Astrocyte of the hippocampus (primary cell): ENCODE results near the gene NOVA1.
A peak's percentile ranks its signal among the peaks of the same experiment; 100 is the strongest.
"Not testable (repeated sequence)": the region's sequence is repeated elsewhere in the genome, so short reads cannot be mapped to it uniquely, and the experiment has no call there.

Source experiments
- DNase-seq: peaks from one replicate; pipeline ENCODE4 v3.0.0; 2011; ENCODE audit warnings: low read depth, low spot score

NOVA1 gene, protein sequence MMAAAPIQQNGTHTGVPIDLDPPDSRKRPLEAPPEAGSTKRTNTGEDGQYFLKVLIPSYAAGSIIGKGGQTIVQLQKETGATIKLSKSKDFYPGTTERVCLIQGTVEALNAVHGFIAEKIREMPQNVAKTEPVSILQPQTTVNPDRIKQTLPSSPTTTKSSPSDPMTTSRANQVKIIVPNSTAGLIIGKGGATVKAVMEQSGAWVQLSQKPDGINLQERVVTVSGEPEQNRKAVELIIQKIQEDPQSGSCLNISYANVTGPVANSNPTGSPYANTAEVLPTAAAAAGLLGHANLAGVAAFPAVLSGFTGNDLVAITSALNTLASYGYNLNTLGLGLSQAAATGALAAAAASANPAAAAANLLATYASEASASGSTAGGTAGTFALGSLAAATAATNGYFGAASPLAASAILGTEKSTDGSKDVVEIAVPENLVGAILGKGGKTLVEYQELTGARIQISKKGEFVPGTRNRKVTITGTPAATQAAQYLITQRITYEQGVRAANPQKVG

DNA sequence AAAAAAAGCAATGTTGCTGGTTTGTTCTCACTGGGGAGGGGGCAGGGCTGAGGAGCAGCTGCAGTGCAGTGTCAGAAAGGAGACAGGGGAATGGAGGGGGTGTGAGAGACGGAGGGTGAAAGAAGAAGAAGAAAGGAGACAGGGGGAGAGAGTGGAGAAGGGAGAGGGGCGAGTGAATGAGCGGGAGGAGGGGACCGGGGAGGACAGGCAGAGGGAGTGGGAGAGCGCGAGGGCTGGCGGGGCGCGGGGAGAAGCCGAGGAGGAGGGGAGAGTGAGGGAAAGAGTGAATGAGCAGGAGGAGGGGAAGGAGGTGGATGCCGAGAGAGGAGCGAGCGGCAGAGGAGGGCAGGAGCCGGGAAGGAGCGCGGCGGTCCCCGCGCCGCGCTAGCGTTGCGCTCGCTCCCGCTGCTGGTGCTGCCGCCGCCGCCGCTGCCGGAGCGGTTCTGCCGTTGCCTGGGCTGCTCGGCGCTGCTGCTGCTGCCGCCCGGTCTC, at the start of gene NOVA1:
Gene NOVA1, minus strand, starts transcription at position 445 of the 492 bp plus-strand sequence. CDS start 597 bp downstream, outside the sequence.
- no peak for DNase-seq

DNA sequence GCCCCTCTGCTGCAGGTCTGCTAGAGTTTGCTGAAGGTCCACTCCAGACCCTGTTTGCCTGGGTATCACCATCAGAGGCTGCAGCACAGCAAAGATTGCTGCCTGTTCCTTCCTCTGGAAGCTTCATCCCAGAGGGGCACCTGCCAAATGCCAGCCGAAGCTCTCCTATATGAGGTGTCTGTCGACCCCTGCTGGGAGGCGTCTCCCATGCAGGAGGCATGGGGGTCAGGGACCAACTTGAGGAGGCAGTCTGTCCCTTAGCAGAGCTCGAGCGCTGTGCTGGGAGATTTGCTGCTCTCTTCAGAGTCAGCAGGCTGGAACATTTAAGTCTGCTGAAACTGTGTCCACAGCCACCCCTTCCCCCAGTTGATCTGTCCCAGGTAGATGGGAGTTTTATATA, 47.2 kb upstream of the NOVA1 start:
- DNase-seq = not testable (repeated sequence)

DNA sequence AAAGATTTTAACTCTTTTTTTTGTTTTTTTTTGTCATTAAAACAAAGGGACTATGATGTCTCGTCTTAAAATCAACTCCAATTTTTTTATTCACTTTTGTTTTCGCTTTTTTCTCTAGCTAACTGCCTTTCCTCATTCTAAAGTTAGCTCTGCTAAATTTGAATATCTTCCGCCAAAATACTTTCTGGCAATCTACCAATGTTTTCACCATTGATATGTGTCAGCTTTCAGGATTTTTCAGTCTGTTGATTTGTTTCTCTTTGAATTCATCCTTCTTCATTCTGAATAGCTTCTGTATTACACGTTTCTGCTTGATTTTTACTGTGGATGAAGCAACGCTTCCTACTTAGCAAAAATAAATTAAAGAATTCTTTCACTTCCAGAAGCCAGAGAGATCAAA, 38.7 kb upstream of the NOVA1 start:
- peak; percentile 55 for DNase-seq

DNA sequence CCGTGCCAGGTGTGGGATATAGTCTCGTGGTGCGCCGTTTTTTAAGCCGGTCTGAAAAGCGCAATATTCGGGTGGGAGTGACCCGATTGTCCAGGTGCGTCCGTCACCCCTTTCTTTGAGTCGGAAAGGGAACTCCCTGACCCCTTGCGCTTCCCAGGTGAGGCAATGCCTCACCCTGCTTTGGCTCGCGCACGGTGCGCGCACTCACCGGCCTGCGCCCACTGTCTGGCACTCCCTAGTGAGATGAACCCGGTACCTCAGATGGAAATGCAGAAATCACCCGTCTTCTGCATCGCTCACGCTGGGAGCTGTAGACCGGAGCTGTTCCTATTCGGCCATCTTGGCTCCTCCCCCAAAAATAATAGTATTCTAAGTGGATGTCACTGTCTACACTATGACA, 37.1 kb upstream of the NOVA1 start:
- not testable (repeated sequence) for DNase-seq

DNA sequence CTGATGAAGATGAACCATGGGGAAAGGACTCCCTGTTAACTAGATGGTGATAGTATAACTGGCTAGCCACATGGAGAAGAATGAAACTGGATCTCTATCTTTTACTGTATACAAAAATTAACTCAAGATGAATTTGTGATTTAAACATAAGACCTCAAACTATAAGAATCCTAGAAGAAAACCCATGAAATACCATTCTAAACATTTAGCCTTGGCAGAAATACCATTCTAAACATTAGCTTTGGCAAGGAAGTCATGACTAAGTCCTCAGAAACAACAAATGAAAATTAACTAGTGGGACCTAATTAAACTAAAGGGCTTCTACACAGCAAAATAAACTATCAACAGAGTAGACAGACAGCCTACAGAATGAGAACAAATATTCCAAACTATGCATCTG, 28.4 kb upstream of the NOVA1 start:
- no peak for DNase-seq

DNA sequence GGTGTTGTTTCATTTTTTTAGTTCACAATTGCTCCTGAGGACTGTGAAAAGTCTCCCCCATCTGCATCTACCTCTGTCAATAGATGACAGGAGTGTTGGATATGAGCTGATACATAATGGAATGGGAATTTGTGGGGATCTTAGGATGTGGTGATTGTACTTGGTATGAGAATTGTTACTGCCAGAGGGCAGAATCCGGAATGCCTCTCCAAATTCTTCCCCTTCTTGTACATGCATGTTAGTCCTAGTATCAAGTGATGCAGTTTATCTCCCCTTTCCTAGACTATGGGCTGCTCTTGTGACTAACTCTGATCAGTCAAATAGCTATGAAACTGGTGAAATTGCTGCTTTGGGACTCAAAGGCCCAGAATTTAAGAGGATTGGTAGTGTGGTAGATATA, 24.8 kb upstream of the NOVA1 start:
- DNase-seq = no peak

DNA sequence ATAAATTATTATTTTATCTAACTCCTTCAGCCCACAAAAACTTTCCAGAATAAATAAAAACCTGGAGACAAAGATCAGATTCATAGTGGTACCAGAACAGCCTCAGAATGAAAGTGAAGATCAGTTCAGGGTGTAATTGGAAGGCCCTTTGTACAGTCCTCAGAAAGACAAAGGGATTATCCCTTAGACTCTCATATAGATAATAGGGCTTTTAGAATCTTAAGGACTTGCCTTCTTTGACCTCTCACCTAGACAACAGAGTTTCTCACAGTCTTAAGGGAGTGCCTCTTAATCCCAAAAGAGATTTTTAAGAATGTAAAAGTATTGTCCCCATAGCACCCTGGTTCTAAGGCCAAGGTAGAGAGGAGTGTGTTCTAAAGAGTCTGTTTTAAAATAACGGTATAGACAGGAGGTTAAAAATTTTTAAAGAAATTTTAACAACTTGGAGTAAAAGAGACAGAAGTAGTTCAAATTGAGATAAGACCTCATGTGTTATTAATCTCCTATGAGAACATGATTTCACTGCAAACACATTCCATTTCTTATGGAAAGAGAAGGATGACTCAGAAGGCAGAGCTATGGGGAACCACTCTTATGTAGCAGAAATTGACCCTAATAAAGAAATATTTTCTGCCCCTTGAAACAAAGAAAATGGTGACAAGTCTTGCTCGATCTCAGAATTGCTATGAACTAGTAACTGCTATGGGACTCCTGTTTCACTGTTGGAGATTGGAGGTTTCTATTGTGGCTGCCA, 24.2 kb upstream of the NOVA1 start:
- peak; percentile 10 for DNase-seq

DNA sequence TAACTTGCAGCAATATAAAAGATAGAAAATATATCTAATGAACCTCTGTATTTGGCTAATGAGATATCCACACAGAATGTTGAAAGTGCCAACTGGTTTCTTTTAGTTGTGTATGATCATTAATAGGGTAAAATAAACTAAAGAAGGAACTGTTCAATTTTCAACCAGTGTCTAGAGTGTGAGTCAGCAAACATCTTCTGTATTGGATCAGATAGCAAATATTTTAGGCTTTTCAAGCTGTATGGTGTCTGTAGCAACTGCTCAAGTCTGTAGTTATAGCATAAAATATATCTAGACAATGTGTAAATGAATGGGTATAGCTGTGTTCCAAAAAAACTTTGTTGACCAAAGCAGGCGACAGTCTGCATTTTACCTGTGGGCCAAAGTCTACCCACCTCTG, 23.5 kb upstream of the NOVA1 start:
- no peak for DNase-seq

DNA sequence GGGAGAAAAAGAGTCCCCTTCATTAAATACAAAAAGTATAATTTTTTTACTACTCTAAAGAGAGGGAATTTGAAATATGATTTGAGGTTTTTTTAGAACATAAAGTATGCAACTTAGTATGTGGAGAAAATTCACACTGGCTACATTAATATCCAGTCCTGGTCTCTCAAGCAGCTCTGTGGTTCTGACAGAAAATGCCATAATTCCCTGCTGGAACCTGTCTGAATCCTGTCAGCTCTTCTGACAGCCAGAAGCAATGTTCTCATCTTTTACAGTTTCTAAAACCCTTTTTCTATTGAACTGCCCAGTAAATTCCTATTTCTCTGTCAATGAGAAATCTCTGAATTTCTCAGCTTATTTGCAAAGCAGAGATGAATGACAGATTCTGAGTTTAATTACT, 13.4 kb upstream of the NOVA1 start:
- DNase-seq = no peak

DNA sequence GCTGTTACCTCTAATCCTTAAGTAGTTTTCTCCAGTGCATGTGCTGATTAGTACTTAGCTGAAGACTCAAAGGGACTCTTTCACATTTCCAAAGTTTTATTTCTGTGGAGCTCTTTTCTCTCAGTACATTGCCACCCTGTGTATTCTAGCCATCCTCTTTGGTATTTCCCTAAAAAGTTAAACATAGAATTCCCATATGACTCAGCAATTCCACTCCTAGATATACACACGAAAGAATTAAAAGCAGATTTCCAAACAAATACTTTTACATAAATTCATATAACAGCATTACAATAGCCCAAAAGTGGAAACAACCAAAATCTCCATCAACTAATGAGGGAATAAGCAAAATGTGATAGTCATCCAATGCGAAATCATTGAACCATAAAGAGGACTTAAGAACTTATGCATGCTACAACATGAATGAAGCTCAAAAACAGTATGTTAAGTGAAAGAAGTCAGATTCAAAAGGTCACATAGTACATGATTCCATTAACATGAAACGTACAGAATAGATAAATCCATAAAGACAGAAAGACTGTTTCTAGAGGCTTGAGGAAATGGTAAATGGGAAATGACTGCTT, 9.0 kb upstream of the NOVA1 start:
- no peak for DNase-seq

DNA sequence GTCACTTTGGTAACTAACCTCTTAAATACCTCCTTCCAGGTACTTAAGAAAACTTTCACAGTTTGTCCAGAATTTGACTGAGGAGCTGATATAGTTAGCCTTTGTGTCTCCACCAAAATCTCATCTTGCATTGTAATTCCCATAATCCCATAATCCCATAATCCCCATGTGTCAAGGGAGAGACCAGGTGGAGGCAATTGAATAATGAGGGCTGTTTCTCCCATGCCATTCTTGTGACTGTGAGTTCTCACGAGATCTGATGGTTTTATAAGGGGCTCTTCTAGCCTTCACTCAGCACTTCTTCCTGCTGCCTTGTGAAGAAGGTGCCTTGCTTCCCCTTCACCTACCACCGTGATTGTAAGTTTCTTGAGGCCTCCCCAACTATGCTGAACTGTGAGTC, 7.8 kb upstream of the NOVA1 start:
- no peak for DNase-seq

DNA sequence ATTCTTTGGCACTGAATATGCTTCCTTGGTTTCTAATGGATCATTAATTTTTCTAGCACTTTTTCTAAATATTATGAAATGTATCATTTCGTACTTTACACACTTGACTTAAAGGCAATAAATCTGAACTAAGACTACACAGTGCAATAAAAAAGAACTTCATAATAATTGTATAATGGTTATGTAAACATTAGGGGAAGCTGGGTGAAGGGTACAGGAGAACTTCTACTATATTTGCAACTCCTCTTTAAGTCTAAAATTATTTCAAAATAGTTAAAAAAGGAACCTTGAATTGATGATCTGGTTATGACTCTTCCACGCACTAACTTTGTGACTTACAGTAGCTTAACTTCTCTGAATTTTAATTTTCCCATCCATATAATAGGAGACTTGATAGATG, 5.1 kb upstream of the NOVA1 start:
- DNase-seq = no peak

DNA sequence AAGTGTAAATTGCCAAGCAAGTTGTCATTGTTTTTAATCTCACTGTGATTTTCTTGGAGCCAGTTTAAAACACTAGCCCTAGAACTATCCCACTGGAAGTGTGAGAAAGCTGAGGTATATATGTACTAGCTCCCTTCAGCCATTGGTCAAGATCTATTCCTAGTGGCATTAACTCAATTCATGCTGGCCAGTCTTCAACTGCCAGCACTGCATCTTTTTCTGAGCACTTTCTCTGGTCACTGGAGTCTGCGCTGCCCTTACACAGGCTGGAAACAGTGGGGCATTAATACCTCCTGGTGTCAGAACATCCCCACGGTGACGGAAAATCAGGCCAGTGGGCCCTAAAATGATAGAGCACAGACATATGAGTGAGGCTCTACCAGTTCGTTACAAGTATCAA, 4.0 kb upstream of the NOVA1 start:
- no peak for DNase-seq

DNA sequence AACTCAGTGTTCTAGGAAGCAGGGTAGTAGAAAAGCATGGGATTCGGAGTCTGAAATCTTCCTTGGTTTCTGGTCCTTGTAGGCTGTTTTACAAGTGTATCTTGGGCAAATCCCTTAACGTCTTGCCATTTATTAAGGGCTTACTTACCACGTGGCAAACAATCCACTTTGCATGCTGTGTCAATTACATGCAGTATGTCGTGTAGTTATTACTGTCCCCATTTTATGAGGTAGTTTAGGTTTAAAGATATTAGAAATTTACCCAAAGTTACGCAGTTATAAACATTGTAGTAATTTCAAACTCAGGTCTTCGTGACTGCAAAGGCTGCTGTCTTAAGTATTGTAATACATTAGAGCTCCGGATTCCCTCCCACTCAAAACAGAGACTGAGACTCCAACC, 1.5 kb upstream of the NOVA1 start:
- DNase-seq = no peak

DNA sequence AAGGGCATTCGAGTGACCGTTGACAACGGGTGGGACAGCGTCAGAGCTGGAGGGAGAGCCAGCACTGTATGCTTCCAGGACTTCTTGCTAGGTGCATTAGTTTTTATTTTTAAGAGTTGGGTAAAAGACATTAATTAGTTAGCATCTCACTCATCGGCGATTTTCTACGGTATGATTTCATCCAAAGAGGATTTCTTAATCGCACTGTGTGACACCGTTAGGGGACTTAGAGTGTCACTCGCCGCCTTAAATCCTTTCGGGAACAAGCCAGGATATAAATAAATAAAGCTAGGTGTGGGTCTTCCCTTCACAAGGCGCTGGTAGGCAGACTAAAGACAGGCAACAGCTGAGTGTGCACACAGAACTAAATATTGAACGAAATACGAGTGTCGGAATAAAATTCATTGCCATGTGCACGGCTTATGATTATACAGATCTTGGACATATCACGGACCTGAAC, 869 bp upstream of the NOVA1 start:
- DNase-seq = no peak

DNA sequence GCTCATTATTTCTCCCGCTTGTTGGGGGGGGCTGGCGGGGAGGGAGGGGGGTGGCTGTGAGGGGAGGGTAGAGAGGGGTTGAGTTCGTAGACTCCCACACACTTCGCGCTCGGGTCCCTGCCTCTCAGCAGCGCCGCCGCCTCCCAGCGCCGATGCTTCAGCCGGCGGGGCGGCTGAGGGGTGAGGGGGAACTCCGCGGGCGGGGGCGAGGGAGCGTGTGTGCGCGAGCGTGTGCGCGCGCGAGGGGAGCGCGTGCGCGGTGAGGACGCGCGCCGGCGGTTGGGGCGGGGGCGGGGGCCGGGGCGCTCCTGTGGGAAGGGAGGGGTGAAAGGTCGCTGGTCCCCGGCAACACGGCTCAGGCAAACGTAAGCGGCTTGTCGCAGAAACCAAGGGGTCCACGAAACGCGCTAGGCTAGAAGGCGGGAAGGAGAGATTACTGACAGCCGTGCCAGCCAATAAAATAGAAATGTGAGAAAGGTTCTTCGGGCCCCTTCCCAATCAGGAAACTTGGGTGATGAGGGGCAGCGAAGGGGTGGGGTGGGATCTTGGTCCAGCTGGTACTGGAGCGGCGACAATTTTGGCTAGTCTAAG, 343 bp upstream of the NOVA1 start:
- peak; percentile 95 for DNase-seq

DNA sequence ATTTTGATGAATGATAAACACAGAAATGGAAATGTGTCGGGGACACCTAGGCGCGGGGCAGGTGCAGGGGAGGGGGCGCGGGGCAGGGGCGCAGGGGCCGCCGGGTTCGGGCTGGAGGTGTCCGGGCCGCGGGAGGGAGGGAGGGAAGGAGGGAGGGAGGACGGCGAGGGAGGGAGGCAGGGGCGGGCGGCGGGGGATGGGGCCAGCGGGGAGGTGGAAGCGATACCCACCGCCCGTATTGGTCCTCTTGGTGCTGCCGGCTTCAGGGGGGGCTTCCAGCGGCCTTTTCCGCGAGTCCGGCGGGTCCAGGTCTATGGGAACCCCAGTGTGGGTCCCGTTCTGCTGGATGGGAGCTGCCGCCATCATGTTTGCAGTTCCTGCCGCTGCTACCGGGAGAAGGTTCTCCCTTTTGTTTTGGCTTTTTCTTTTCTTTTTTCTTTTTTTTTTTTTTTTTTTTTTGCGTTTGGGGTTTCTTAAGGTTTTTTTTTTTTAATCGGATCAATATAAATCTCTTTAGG, 703 bp downstream of the NOVA1 start:
- peak; percentile 52 for DNase-seq

DNA sequence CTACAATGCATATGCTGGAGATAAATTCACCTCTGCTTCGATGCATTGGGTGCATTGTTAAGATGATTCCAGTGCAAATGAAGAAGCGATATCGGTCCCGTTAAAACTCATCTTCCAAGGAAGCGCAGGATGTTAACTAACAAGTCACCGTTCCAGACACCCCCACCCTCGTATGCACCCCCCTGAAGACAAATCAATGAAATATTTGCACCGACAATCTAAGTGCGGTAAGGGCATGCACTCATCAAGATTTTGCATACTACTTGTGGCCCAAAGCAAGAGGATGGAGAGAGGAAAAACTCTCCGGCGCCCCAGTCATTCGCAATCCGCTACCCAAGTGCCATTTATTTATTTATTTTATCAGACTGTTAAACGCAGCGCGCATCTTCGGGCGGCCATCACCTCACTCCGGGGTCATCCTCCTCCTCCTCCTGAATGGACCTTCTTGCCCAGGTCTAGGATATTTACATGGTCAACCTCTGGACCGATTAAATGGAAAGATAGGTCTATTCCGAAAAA, 1.2 kb downstream of the NOVA1 start:
- peak; percentile 34 for DNase-seq

DNA sequence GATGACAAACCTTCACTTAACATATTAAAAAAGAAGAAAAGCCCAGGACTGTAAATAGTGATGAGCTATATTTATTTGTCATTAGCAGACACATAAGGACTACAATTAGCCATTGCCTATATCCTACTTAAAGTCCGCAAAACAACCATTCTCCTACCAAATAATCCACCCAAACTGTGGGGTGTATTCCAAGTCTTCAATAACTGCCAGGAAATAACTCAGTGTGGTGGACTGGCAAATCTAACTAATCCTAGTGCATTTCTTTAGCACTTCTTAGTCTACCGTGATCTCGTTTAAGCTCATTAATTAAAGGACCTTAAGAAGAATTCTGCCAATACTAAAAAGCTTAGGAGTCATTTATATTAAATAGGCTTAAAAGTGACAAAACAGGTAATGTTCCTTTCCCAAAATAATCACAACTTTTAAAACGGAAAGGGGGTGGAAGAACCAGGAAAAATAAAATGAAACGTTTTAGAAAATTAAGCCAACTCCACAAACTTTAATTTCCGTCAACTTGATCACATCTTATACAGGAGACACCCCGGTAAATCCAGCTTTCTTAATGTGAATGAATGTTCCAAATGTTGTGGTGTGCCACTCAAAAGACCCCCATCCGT, 1.8 kb downstream of the NOVA1 start:
- peak; percentile 33 for DNase-seq

DNA sequence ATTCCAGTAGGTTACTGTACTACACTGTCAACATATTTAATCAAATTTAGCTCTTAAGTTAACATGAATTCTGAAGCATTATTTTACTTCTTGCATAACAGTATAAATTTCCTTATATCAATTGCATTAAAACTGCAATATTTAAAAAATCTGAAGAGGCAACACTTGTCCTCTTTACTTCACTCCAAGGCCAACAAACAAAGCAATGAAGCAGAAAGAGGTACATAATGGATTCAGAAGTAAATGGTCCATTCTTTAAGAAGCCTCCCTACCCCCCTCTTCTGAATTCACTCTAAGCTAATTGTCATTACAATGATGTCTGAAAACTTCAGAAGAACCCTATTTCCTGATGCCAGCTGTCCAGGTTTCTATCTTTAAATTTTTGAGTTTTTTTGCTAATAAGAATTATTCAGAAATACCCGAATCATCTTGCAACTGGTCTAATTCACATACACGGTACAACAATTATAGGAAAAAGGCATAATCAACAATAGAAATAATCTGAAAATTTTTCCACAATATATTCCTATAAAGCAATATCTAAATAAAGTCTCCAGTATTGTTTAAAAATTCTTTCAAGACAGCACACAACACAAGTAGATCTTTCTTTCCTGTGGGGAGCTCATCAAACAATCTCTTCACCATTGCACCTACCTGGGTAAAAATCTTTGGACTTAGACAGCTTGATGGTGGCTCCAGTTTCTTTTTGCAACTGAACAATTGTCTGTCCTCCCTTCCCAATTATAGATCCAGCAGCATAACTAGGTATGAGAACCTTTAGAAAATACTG, 2.9 kb downstream of the NOVA1 start:
- peak; percentile 7 for DNase-seq
